Hematopoietic multipotent progenitor cell treated with erythropoietin and hydrocortisone succinate and interleukin-3 and kit ligand, for 6 days (in vitro differentiated cells): ENCODE data around the gene TIMM22.
"Not testable (repeated sequence)": the region's sequence is repeated elsewhere in the genome, so short reads cannot be mapped to it uniquely, and the experiment has no call there.

Experiments used
- DNase-seq: peaks from one replicate; pipeline ENCODE4 v3.0.0-alpha.2; 2015

TIMM22 gene

DNA sequence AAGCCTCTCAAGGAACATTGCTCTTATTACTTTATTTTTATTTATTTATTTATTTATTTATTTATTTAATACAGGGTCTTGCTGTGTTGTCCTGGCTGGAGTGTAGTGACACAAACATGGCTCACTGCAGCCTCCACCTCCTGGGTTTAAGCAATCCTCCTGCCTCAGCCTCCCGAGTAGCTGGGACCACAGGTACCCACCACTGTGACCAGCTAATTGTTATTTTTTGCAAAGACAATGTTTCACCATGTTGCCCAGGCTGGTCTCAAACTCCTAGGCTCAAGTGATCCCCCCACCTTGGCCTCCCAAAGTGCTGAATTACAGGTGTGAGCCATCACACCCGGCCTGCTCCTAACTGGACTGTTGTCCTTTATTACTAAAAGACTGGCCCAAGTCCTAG, 22.2 kb upstream of the TIMM22 start:
- DNase-seq: not testable (repeated sequence)

DNA sequence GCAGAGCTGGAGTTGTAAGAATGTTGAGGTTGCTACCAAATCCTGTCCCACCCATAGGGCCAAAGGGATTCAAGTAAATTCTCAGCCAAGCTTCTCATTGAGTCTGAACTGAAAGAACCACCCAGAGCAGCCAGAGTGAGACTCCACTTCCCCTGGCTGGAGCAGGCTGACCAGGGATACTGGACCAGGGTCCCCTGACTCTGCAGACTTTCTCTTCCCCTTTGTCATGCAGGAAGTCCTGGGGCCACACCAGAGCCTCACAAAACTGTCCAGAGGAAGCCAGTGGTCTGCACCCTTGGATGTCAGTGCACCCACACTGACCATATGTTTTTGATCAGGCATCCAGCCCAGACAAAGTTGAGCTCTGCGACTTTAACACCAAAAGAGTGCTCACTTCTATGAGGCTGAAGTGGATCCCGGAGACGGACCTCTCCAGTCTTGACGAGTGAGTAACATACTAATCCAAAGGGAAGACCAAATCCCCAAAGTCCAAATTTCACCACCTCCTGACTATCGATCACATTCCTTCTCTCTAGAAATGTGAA, 21.5 kb upstream of the TIMM22 start:
- DNase-seq: no peak

DNA sequence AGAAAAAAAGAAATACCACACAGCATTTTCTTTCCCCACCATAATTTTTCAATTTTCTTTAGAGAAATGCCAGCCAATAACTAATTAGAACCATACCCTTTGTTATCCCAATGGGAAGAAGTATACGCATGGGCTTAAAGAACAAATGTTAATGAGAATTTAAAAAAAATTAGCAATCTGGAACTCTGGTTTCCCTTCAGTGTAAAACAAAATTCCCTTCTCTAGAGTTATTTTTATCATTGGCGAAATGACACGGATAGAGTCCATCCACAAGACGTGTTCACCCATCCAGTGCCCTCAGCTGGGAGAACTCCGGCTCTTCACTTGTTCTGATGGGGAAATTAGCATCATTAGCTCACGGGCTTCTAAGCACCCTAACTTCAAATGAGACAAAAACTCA, 20.6 kb upstream of the TIMM22 start:
- DNase-seq: no peak

DNA sequence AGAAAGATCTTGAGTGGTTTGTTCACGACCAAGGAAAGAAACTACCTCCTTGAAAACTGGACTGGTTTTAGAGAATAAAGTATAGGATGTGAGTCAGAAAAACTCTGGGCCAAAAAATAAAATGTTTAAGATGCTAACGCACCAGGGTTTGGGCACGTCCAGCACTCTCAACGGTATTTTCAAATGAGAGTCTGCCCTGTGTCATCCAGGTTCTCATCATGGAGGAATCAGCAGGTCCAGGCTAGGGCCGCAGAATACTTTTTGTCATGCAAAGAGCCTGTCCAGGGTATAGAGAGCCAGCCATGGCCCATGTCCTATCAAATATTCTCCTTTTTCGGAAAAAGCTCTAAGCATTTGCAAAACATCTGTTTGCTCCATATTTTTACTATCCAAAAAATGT, 19.8 kb upstream of the TIMM22 start:
- no peak for DNase-seq

DNA sequence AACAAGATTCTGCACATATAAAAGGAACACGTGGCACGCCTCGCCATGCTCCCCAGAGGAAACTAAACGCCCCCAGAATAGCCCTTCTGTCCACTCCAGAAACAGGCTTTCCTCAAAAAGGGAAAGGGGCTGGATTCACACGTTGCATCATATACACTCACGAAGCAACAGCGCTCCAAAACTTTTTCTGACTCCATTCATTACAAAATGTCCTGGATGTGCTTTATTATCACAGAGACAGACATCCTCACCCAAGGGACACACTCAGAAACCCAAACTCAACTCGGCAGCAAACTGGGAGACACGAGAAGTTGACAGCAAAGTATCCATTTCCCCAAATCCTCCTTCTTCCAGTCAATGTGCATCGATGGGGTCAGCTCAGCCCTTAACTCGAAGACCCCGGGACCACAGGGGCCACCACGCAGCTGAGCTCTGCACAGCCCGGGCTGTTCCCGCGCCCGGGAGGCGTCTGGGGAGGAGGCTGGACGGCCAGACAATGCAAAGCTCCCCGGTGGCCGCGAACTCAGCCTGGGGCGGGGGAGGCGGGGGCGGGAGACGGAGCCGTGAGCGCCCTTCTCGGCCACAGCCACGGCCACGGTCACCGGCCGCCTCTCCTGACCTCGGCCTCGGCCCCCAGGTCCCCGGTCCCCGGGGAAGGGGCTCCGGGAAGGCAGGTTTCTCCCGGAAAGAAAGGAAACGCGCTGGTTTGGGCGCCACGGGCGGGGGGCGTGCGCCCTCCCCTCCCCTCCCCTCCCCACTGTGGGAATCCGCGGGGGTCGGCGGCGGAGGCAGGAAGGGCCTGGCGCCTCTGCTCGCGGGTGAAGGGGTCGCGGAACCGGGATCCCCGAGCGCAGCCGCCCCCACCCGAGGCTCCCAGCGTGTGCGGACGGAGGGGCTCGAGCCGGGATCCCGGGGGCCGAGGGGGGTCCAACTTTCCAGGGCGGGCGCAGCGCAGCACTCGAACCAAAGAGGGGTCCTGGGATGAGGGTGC, 18.5 kb upstream of the TIMM22 start:
- no peak for DNase-seq

DNA sequence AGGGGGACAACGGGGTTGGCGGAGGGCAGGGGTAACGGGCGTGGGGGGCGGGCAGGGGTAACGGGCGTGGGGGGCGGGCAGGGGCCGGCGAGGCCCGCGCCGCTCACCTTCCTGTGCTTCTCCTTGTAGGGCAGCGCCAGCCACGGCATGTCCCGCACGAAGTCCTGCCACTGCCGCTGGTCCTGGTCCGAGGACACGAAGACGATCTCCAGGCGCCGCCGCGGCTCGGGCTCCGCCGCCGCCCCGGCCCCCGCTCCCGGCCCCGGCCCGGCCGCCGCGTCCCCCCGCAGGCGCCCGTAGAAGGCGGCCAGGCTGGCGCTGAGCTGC, 17.8 kb upstream of the TIMM22 start:
- no peak for DNase-seq

DNA sequence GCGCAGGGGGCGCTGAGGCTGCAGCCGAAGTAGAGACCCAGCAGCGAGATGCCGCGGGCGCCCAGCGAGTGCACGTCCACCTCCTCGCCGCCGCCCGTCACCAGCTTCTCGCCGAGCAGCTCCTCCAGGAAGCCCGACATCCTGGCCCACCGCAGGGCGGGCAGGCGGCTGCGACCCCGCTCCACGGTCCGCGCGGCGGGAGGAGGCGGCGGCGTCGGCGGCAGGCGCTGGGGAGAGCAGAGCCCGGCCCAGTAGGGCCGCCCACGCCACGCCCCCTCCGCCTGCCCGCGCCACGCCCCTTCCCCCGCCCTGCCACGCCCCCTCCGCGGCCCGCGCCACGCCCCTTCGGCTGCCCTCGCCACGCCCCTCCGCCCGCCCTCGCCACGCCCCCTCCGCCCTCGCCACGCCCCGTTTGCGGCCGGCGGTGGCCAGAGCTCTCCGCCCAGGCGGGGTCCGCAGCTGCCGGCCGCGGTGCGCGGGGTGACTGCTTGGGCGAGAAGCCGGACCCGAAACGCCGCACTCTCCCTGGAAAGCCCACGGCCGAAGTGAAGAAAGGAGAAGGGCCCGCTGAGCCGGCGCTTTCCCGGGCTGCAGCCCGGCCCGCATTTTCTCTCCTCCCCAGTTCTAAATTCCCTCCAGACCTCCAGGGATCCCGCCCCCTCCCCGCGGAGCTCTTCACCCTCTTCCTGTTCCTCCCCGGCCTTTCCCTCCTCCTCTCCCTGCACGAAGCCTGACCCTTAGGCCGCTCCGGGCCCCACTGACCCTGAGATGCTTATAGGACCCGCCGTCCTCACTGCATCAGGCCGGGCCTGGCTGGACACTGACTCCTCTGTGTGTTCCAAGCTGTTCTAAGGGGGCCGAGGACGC, 17.2 kb upstream of the TIMM22 start, which contains the start of gene NXN:
NXN (minus strand) TSS at position 238 of the 867 bp plus-strand sequence.
- peak; percentile 87 for DNase-seq

DNA sequence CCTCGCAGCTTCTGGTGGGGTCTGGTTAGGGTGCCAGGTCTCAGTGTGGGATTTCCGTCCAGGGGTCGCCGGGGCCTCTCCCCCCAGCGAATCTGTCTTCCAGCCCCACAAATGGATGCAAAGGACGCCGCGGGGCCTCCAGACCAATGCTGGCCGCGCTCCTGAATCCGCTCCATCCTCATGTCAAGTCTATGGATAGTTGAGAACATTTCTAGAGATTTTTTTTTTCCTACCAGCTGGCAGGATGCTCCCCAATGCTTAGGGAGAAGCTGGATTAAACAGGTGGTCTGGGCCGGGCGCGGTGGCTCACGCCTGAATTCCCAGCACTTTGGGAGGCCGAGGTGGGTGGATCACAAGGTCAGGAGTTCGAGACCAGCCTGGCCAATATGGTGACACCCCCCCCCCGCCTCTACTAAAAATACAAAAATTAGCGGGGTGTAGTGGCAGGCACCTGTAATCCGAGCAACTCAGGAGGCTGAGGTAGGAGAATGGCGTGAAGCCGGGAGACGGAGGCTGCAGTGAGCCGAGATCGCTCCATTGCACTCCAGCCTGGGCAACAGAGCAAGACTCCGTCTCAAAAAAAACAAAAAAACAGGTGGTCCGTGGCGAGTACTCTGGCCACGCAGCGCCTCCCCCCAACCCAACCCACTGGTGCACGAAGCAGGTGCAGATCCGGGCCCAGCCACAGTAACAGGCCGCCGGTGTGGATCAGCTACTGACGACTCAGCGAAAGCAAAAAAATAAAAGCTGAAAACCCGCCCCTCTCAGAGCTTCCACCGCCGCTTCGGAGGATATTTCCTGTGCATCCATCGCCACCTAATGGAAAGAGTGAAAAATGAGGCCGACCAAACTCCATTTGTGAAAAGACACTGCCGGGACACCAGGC, 16.3 kb upstream of the TIMM22 start:
- peak; percentile 96 for DNase-seq

DNA sequence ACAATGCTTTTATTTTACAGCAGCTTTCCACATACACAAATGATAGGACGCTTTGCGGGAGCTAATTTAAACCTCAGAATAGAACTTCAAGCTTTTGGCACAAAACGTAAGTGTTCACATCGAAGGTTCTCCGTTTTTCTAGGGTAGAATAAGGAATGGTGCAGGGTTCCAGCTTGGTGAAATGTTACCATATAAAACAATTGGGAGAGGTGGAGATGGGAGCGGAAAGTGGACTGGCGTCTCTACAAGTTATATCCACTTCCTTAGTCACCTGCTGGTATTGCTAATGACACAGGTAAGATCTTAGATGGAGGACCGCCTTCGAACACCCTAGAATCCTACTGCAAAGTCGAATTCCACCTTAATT, 15.7 kb upstream of the TIMM22 start:
- no peak for DNase-seq

DNA sequence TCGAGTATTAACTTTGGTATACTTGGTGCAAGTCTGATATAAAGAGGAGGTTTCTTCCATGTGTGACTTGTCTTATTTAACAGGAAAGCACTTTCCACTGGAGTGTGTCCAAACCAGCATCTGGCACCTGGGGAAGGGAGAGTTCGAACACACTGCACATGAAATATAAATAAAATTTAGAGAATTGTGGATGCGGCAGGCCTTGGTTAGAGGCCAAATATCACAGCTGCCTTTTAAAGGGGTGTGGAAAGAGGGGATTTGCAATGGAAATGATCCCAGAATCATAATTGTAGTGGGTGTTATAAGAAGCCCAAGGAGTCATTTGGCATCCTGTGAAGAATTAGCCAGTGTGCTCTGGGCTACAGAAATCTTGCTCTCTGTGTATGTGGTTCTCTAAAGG, 13.0 kb upstream of the TIMM22 start:
- no peak for DNase-seq

DNA sequence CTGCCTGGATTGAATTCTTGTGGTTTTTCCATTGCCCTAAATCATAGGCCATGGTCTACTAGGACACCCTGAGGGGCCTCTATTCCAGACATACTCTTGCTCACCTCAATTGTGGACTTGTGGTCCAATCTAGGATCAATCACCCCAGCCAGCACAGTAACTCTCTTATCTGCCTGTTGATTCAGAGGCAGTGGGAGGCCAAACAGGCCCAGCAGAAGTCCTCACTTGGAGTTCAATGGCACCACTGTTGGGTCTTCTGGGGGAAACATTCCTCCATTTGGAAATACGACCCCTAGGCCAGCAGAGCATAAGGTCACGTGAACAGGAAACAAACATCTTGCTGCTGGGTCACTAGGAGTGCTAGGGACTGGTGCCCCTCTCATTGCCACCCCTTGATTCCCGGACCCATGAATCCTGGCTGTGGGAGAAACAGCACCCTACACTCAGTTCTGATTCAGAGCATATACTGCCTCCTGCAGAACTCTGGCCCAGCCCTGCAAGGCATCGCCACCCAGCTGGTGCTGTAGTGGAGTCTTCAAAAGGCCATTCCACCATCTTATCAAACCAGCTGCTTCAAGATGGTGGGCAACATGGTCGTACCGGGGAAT, 10.5 kb upstream of the TIMM22 start:
- DNase-seq: no peak

DNA sequence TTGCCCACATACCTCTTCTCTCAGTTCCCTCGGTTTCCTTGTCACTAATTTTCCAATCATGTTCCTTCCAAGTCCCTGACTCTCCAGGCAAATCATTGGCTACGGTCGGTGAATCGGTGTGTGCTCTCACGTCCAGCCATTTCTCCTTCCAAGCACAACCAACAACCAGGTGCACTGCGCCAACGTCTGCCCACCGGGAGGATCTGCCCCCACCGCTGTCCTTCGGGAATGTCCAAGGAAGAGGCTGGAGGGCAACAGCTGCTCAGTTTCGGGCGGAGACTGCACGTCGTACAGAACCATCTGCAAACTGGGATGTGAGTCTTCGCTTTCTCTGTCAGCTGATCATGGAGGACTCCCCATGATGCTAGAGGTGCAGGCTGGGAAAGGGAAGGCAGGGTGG, 9.0 kb upstream of the TIMM22 start:
- DNase-seq: no peak

DNA sequence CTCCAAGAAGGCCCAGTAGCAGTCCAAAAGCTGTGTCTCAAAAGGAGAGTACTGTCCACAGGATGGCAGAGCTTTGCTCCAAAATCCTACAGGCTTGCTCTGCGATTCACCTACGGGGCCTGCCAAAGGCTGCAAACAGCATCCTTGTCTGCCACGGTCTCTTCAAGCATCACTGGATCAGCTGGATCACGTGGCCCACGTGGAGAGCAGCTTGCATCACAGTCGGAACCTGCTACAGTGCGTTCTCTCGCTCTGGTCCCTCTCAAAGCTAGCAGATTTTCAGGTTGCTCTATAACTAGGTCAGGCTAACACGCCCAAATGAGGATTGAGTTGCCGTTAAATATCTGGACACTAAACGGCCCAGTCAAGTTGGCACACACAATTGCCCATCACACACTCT, 8.4 kb upstream of the TIMM22 start:
- DNase-seq: no peak

DNA sequence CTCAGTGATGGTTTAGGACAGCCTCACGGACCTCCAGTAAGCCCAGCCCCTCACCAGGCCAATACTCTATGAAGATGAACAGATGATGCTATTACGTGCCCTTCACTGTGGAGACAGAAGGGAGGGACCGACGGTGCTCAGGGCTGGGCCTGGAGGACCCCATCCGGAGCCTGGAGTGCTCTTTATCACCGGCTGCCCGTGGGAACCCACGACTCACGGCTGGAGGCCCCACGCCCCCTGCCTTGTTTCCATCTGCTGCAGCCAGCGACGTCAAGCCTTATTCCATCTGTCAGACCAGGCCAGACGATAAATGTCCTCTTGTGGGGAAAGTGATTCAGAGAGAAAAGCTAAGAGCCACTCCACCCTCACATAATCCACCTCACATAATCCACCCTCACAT, 4.0 kb upstream of the TIMM22 start:
- no peak for DNase-seq

DNA sequence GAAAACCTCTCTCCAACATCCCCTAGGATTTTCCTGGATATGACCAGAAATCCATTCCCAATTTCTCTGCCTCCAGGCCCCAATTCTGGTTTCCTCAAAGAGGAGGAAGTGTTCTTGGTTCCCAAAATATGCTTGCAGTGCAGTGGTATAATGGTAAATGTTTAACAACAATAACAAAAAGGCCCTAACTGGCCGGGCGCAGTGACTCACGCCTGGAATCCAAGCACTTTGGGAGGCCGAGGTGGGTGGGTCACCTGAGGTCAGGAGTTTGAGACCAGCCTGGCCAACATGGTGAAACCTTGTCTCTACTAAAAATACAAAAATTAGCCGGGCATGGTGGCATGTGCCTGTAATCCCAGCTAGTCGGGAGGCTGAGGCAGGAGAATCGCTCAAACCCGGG, 1.6 kb upstream of the TIMM22 start:
- not testable (repeated sequence) for DNase-seq

DNA sequence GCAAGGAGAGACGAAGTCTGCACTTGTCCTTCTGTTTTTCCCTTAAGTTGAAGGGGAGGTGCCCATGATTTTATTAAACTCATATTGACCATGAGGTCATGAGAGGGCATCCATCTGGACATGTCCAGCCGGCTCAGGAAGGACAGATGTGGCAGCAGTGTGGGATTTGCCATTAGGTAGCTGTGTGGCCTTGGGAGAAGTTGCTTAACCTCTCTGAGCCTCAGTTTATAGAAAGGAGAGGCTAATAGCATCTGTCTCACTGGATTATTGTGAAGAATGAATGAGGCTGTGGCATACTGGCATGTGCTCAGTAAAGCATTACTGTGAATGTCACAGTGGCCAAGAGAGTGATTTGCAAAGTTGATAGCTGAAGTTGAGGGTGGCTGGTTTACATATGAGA, 1.2 kb downstream of the TIMM22 start:
- DNase-seq: no peak

DNA sequence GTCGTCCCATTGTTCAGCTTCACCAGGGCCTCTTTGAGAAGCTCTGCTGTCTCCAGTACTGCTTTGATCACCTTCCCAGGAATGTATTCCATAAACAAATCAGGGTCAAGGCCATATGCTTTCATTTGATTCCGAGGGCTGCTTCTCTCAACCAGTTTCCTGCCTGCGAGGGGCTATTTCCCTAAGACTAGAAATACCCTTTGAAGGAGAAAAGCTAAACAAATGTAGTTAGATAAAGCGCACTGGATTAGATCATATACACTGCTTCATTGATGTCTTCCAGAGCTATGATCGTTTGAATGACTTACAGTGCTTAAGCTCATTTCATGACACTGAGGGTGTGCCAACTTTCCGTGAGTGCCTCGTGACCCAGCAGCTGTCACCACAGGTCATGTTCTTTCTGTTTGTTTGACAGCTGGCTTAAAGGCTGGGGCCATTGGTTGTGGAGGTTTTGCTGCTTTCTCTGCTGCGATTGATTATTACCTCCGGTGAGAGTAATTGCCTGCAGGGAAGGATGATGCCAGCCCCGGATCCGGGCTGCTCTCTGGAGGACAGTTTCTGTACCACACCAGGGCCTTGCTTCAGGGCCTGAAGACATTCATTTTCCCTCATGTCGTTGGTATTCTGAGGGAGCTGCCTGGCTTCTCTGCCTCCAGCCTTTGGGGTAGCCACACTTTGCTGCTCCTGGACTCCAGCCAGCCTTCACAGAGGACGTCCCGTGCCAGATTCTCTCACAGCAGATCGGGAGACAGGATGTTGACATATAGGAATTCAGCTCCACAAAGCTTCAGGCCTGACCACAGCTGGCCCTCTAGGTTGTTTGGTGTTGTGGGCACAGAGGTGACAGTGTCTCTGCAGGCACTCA, 3.9 kb downstream of the TIMM22 start:
- no peak for DNase-seq

DNA sequence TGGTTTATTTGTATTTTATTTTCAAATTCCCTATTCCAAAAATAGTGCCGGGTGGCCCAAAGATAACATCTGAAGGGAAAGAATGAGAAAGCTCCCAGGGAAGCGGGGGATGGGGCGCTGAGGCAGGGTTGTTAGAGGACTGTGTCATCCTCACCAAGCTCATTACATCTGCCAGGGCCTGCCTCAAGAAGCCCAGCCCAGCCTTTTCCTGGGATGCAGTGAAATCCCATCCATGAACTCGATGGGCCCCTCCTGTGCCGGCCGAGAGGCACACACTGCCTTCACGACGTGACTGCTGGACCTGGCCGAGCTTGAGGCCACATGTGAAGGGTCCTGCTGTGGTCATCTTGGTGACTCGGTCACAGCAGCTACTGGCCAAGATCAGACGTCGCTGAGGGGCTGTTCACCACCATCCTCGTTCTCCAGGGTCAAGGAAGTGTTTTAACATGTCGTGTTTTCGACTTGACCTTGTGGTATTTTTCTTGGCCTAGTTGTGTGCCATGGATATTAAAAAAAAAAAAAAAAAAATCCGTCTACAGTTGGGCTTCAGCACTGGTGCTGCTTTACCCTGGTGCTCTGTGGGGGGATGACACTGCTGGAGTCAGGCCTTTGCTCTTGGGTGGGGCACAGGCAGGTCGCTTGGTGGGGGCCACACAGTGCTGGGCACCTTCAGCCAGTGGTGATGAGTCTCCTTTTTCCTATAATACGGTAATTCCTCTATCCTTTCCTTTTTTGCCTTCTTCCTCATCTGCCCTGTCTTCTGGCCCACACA, 4.9 kb downstream of the TIMM22 start:
- no peak for DNase-seq

DNA sequence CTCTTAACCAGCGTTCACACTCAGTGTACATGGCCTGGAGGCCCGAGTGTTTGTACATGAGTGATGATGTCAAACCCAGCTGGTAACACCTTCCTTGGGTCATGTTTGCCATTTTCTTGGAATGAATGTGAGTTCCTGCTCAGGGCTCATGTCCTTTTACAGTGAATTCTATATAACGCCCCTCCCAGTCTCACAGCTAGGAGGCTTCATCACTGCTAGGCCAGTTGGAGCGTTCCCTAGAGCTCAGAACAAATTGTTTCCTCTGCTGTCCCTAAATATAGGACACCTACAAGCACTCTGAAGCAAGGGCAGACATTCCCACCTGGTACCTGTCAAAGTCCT, 5.5 kb downstream of the TIMM22 start:
- DNase-seq: no peak

DNA sequence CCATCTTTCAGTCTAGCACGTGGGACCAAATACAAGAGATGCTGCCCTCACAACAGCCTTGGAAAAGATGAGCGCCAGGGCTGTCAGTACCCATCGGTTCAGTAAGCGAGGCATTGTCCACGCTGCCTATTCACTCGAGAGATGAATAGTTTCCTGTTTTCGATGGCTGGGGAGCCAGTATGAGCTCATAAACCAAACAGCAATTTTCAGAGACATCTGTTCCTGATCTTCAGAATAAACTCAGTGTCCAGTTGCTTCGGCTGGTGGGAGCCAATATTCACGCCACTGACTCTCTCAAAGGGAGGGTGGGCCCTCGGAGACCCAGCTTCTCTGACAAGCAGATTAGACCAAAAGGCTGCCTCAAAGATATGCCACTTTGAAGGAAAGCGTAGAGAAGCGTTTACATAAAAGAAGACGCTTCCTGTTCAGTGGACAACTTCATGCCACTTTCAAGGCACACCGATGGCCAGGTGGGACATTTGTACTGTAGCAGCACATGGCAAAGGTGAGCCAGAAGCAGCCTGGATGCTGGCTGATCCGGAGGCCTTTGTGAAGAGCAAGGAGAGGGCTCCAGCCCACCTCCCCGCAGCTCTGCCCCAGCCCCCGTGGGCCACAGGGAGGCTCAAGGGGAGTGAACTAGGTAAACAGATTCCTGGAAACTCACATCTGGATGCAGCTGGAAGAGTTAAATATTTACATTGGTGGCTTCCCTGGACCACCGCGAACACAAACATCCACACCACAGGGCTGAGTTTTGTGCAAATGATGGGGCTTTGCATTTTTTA, 6.0 kb downstream of the TIMM22 start:
- DNase-seq: no peak
